GM21723 (cell line): ENCODE results near the gene ICOS.

ENCODE experiments used
- ATAC-seq: cut with Tn5 transposase; IDR thresholded peaks from one replicate; pipeline ENCODE4 v1.9.1; 2021; ENCODE audit warnings: mild to moderate bottlenecking, moderate library complexity; ENCODE audit not compliant: unreplicated experiment

The ICOS gene, protein sequence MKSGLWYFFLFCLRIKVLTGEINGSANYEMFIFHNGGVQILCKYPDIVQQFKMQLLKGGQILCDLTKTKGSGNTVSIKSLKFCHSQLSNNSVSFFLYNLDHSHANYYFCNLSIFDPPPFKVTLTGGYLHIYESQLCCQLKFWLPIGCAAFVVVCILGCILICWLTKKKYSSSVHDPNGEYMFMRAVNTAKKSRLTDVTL

GRCh38 chr2:203936535-203936934 is at the start of gene ICOS:
TSS of gene ICOS (plus strand) at chr2:203936763. CDS start at chr2:203936815, 52 bp downstream.
- no peak for ATAC-seq

GRCh38 chr2:203887677-203888076 is 48.9 kb upstream of the ICOS start:
- no peak for ATAC-seq

GRCh38 chr2:203889542-203889941 is 47.0 kb upstream of the ICOS start:
- ATAC-seq: no peak

DNA sequence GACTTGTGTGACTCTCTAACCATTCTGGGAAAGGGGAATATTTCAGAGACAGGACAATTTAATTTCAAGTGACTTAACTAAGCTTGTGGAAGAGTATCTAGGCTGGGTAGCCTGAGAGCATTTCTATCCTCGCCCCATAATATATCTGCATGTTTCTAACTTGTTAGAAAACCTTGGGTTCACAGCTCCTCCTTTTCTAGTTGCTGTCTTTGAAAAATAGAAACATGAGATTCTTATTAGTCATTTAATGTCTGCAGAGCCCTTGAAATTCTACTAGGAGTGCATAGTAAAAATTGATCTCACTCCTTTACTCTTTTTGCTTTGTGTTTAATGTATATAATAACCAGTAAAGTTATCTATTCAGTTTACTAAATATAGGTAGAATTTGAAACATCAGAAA is 46.6 kb upstream of the ICOS start:
- no peak for ATAC-seq

- no peak for ATAC-seq
These were observed 45.8 kb upstream of the ICOS start for GRCh38 chr2:203890733-203891132.

DNA sequence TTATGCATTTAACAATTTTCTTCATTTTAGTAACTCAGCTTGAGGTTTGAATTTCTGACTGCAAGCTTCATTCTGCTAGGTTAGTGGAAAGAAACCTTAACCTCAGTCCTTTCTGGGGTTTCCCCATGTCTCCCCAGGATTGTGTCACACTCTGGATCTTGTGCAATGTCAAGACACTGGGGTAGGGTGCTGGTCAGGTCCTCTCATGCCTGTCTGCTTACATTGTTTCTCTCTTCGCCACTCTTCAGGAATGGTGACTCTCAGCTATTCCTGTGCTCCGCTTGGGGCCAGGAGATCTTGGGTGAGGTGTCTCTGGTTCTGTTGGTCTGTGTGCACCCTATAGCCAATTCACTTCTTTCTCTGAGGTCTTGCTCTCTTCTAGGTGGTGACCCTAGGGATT is 45.1 kb upstream of the ICOS start:
- no peak for ATAC-seq

DNA sequence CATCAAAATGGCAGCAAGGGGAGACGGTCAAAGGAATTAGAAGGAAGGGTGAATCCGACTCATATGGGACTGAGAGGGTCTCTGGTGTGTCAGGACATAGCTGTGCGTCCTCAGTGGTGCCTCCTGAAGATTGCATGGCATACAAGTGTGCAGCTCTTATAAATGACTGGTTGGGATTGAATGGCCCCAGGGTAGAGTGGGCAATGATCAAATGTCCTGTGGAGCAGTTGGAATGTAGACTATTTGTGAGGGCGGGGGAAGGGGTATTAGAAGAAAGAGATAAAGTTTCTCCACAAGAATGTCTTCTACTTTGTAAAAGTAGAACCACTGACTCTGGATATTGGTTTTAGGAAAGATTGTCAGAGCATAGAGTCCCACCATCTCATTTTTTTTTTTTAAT is 44.4 kb upstream of the ICOS start:
- no peak for ATAC-seq

DNA sequence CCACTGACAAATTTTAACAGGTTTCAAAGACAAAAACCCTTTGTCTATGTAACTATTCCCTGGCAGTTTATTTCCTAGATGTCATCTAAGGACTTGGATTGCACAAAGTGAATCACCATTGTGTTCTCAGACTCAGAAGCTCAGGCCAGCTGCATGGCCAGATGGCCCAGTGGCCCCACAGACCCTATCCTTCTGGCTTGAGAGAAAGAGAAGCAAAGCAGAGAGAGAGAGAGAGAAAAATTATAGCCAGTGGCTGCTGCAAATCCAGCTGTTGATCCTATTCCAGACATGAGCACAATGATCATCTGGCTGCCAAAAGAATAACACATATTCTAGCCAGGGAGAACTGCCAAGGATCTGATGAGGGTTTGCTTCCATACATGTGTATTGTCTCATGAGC is 43.2 kb upstream of the ICOS start:
- no peak for ATAC-seq

DNA sequence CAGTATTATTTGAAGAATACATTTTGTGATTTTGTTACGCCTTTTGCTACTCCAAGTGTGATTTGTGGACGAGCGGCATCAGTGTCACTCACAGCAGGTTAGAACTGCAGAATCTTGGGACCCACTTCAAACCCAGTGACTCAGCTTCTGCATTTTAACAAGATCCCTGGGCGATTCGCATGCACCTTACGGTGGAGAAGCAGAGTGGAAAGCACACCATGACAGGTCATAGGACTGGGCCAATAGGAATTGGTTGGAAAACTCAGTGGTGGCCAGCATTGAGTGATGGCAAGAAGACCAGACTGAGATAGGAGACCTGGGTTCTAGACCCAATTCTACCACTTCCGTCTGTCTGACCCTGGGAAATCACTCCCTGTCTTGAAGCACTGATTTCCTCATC is 42.7 kb upstream of the ICOS start:
- ATAC-seq: no peak

DNA sequence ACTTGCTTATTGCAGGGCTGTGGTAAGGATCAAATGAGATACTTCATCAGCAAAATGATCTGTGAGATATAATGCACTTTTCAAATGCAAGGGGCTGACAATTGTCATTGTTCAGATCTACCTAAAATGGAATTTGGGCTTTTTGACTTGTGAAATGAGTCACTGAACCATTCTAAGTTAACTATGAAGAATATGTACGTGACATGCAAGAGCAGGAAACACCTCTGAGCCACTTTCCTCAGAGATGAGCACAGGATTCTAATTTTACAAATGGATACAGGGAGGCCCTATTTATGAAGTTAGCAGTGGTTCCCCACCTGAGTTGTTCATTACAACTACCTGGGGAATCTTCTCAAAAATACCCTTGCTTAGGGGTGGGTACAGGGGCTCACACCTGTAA is 42.3 kb upstream of the ICOS start:
- no peak for ATAC-seq

- ATAC-seq: no peak
These were observed 39.0 kb upstream of the ICOS start for GRCh38 chr2:203897544-203897943.

DNA sequence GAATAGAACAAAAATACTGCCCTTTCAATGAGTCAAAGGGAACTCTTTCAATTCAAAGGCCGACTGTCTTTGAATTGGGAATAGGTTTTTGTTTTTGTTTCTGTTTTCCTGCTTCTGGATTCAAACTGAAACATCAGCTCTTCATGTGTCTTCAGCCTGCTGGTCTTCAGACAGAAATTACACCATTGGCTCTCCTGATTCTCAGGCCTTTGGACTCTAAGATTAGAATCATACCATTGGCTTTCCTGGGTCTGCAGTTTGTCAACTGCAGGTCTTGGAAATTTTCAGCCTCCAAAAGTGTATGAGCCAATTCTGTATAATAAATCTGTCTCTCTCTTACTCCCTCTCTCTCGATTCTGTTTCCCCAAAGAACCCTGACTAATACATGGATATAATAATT is 37.9 kb upstream of the ICOS start:
- no peak for ATAC-seq

- ATAC-seq: no peak
These were observed 36.3 kb upstream of the ICOS start for GRCh38 chr2:203900253-203900652.

DNA sequence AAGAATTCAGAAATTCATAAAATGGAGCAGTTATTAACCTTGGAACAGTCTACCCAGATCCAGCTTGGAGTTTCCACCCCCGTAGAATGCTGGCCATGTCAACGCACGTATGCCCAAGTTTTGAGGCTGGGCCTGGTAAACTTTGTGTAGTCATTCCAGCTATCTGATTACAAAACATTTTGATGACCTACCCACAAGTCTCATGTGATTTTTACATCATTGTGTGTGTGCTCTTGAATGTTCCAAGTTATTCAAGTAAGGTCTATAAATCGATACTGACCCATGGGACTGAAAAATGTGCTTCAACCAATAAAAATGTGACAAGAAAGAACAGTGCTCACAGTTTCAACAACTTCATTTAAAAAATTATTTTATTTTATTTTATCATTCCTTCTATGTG is 32.5 kb upstream of the ICOS start:
- ATAC-seq: no peak

DNA sequence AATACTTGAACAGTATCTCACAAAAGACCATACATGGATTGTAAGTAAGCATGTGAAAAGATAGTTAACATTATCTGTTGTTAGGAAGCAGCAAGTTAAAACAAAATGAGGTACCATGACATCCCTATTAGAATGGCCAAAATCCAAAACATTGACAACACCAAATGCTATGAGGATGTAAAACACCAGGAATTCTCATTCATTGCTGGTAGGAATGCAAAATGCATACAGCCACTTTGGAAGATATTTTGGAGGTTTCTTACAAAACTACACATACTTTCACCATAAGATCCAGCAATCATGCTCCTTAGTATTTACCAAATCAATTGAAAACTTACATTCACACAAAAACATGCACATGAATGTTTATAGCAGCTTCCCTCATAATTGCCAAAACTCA is 30.9 kb upstream of the ICOS start:
- ATAC-seq: no peak

DNA sequence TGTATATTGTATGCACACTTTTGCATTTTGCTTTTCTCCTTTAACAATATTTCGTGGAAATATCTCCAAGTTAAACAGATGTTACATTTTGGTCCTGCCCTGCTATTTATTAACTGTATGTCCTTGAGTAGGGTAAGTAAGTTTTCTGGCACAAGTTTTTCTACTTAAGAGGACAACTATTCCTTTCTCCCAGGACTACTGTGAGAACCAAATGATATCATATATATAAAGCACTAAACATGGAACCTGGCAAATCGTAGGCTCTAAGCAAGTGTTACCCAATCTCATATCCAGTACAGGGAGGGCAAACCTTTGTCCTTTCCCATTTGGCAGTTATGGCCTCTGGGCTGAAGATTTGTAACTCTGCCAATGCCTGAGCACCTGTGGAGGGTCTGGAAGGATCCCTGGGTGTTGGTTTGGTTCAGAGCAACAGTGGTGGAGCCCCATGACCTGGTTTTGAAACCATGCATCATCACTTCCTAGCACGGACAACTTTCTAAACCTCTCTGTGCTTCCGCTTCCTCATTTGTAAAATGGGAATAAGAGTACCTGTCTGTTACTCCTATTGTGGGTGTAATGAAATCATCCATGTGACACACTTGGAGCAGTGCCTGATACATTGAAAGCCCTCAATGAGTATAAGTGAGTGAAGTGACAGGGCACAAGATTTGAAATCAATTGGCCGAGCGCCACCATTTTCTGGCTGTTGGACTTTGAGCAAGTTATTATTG is 28.3 kb upstream of the ICOS start:
- no peak for ATAC-seq

DNA sequence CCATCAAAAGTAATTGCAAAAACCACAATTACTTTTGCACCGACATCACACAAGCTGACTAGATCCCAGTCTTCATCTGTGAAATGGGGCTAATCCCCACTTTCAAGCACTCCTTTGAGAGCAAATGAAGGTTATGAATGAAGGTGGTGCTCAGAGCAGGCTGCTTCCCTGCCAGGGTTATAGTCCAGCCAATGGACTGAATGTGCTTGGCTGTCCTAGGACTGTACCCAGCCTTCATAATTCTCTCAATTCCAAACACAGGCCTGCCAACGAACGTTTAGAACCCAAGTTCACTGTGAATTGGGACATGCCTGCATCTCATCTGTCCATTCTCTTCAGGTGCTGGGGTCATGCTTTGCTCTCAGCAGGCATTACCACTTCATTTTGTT is 27.8 kb upstream of the ICOS start:
- no peak for ATAC-seq

DNA sequence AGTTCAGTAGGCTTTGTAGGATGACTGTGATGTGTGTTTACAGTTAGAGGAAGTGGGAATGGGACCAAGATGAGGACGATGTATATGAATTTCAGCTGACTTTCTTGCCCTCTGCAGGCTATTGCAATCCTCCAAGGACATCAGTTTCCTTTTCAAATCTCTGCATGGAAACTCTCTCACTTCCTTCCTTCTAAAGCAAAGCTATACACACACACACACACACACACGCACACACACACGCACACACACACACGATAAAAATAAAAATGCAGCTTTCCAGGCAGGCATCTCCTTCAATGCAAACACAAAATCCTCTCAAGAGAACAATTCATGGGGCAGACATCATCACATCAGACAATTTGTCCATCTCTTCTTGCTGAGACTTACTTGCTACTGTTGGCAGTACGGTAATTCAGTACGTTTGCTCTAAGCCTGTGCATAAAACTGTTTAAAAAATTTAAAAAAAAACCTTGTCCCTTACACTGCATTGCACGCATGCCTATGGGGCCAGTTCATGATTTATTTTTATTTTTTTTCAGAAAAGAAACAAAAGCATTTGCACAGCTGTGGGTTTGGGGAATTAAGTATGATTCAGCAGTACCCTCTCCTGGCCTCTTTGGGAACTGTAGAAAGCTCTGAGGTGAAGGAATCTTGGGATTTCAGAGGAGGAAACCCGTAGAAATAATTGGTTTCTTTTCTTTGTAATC is 27.1 kb upstream of the ICOS start:
- no peak for ATAC-seq

GRCh38 chr2:203909974-203910373 is 26.6 kb upstream of the ICOS start:
- no peak for ATAC-seq

DNA sequence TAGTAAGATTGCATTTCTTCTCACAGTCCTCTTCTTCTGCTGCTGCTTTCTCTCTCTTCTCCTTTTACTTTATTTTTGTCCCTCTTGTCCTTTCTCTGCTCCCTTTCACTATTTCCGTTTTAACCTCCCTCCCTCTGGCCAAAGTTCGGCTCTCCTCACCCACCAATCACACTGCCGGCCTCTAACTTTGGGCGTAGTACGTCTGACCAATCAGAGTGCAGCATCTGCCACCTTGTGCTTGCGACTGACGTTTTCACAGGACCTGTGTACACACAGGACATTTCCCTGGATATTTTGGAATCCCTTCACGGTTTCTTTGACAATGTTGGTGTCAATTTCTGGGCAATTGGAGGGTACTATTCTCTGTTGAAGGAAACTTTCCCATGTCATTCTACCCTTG is 22.6 kb upstream of the ICOS start:
- ATAC-seq: no peak

DNA sequence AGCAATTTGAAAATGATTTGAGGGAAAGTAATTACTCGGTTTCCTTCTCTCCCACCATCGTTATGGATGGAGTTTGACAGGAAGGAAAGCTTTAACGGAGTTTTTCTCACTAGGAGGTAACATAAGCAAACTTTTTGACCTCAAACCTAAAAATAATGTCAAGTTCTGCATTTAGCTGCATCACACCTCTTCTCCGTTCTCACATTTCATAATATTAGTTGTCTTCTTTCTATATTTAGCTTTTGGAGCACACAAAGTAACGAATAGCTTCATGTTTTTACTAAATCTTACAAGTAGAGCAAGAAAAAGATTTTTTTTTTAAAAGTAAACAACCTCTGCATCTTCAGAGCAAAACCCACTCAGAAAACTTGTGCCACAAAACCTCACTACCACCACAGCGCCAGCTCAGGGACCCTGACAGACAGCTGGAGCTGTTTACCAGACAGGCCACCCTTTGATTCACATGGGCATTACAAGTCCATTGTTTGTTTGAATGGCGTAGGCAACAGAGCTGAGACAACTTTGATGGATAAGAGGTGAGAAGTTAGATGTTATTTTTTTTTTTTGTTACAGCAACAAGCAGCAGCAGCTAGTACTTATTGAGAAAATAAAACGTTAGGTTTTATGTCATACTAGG is 21.9 kb upstream of the ICOS start:
- ATAC-seq: no peak

- ATAC-seq: no peak
These were observed 21.3 kb upstream of the ICOS start for GRCh38 chr2:203915256-203915655.
